ENCODE measurements around the gene CFAP221. TPM values are rescaled to one million over a fixed set of nuclear protein-coding genes. Genes with fewer than 3 reads are reported as not detected.

CFAP221 gene
- total and polyA plus RNA-seq, 2 donors (not counting 3 experiments of a cell fraction or from before 2014, with no cell fraction given), result 0.06 TPM; not detected in 1

GRCh38 chr2:119681868-119682220, 137.6 kb downstream of the CFAP221 start:
- intact Hi-C loops (cut with micrococcal nuclease), result no loop called here
- CTCF ChIA-PET, result no interaction called here

GRCh38 chr2:119682578-119682977, 138.3 kb downstream of the CFAP221 start:
- Histone ChIP-seq H3K9me3 (replicated peaks; ENCODE audit: control insufficient read depth, insufficient read depth, low read length) (no peaks in the 10 kb centered on the region), H2AFZ (ENCODE audit: low read depth, low read length) (no peak overlapping the region), H3K9ac (replicated peaks; ENCODE audit: extremely low read depth, insufficient read depth, low read length) (no peak overlapping the region), H3K4me3 (replicated peaks in 1 of 3; ENCODE audit: insufficient read depth in 1 of 3, low read depth in 1 of 3, low read length in 3 of 3) (no peak overlapping the region), H4K20me1 (replicated peaks; ENCODE audit: control insufficient read depth, extremely low read depth, insufficient read depth, low read length) (no peaks in the 10 kb centered on the region), H3K36me3 (ENCODE audit: control insufficient read depth in 2 of 2, extremely low read depth in 1 of 2, insufficient read depth in 2 of 2, low read length in 2 of 2) (no peaks in the 10 kb centered on the region), H3K27ac (ENCODE audit: insufficient read depth, low read depth, low read length) (no peak overlapping the region), H3K4me2 (ENCODE audit: insufficient read depth, low read length) (no peak overlapping the region), H3K27me3 (ENCODE audit: control insufficient read depth in 2 of 2, insufficient read depth in 2 of 2, low read length in 2 of 2) (peaks cover 0 to 4% of the 10 kb centered on the region in 2 experiments), H3K79me2 (ENCODE audit: control insufficient read depth, insufficient read depth, low read length) (peaks cover 20% of the 10 kb centered on the region), H3K4me1 (ENCODE audit: control insufficient read depth, extremely low read depth, insufficient read depth, low read length) (peaks cover 6% of the 10 kb centered on the region), H3K9me1 (replicated peaks; ENCODE audit: control insufficient read depth, extremely low read depth, insufficient read depth, low read length) (no peaks in the 10 kb centered on the region)
- intact Hi-C loops (cut with micrococcal nuclease), result no loop called here
- ChIA-PET POLR2A (no interaction called here), CTCF (no interaction called here)
- no peak for DNase-seq (ENCODE audit: low read depth, low spot score)
- no TSS peak for BruUV-seq (replicated peaks)
- TF ChIP-seq MAX (IDR thresholded peaks at IDR 0.05; ENCODE audit: insufficient read depth, insufficient read length), result no peak
- TF ChIP-seq POLR2AphosphoS5 (IDR thresholded peaks at IDR 0.05; ENCODE audit: insufficient read depth, low read depth, low read length), result no peak
- TF ChIP-seq FOS (IDR thresholded peaks at IDR 0.05; ENCODE audit: borderline replicate concordance, insufficient read depth, low read length), result no peak
- FAIRE-seq, result no peak
- dilution Hi-C loops (cut with MboI; ENCODE audit: extremely low pct_ligation_motif_present, low sequenced_read_pairs), result no loop called here

More at GRCh38 chr2:119681868-119682220, 137.6 kb downstream of the CFAP221 start:
- peaks cover 6% of the 10 kb centered on the region for H3K4me1 ChIP-seq (ENCODE audit: control insufficient read depth, extremely low read depth, insufficient read depth, low read length)
- H3K27ac ChIP-seq (ENCODE audit: insufficient read depth, low read depth, low read length), result no peak overlapping the region
- H3K27me3 ChIP-seq (ENCODE audit: control insufficient read depth in 2 of 2, insufficient read depth in 2 of 2, low read length in 2 of 2), result peaks cover 0 to 7% of the 10 kb centered on the region in 2 experiments
- no peaks in the 10 kb centered on the region for H3K9me1 ChIP-seq (replicated peaks; ENCODE audit: control insufficient read depth, extremely low read depth, insufficient read depth, low read length)
- H3K4me3 ChIP-seq (replicated peaks in 1 of 3; ENCODE audit: insufficient read depth in 1 of 3, low read depth in 1 of 3, low read length in 3 of 3), result no peak overlapping the region
- no peak for TF ChIP-seq GATA2 (IDR thresholded peaks at IDR 0.05; ENCODE audit: insufficient read depth, insufficient read length, low read depth, low read length)
- no peak for TF ChIP-seq POLR2A (IDR thresholded peaks at IDR 0.05; ENCODE audit: low read depth, low read length)
- no peak for TF ChIP-seq FOS (IDR thresholded peaks at IDR 0.05; ENCODE audit: borderline replicate concordance, insufficient read depth, low read length)
- TF ChIP-seq EZH2 (IDR thresholded peaks at IDR 0.05; ENCODE audit: borderline replicate concordance, low read depth, low read length, severe bottlenecking), result no peak
- no peaks in the 10 kb centered on the region for H3K36me3 ChIP-seq (ENCODE audit: control insufficient read depth in 2 of 2, extremely low read depth in 1 of 2, insufficient read depth in 2 of 2, low read length in 2 of 2)
- DNase-seq (ENCODE audit: low read depth, low spot score), result no peak
- H4K20me1 ChIP-seq (replicated peaks; ENCODE audit: control insufficient read depth, extremely low read depth, insufficient read depth, low read length), result no peaks in the 10 kb centered on the region
- POLR2A ChIA-PET, result no interaction called here
- no peak for FAIRE-seq
- H3K9me3 ChIP-seq (replicated peaks; ENCODE audit: control insufficient read depth, insufficient read depth, low read length), result no peaks in the 10 kb centered on the region
- H3K4me2 ChIP-seq (ENCODE audit: insufficient read depth, low read length), result no peak overlapping the region
- no peak overlapping the region for H3K9ac ChIP-seq (replicated peaks; ENCODE audit: extremely low read depth, insufficient read depth, low read length)
- BruUV-seq (replicated peaks), result no TSS peak
- no peak overlapping the region for H2AFZ ChIP-seq (ENCODE audit: low read depth, low read length)
- dilution Hi-C loops (cut with MboI; ENCODE audit: extremely low pct_ligation_motif_present, low sequenced_read_pairs), result no loop called here
- H3K79me2 ChIP-seq (ENCODE audit: control insufficient read depth, insufficient read depth, low read length), result peaks cover 20% of the 10 kb centered on the region

Data from endothelial cell of umbilical vein (primary cell).